WERI-Rb-1 (cell line): ENCODE results near the gene RALB.

Experiments
- DNase-seq: peaks from one replicate; pipeline ENCODE4 v3.0.0-alpha.2; 2020
- H3K27ac ChIP-seq: fragments of 250-450 bp; sonication (Bioruptor Pico); 2 replicates; pipeline ENCODE4 v1.5.1; 2020; ENCODE audit warnings: mild to moderate bottlenecking, moderate library complexity
- H3K27me3 ChIP-seq: fragments of 250-450 bp; sonication (Bioruptor Pico); 2 replicates; pipeline ENCODE4 v1.5.1; 2021; ENCODE audit warnings: mild to moderate bottlenecking, low read depth, moderate library complexity; ENCODE audit not compliant: insufficient read depth, severe bottlenecking
- H3K36me3 ChIP-seq: fragments of 250-450 bp; sonication (Bioruptor Pico); 2 replicates; pipeline ENCODE4 v1.5.1; 2020; ENCODE audit warnings: mild to moderate bottlenecking, moderate library complexity
- H3K4me3 ChIP-seq: 2 replicates; pipeline ENCODE4 v1.5.1; 2011; ENCODE audit warnings: low read depth, mild to moderate bottlenecking, control low read depth, low read length
- H3K9me3 ChIP-seq: fragments of 250-450 bp; sonication (Bioruptor Pico); 2 replicates; pipeline ENCODE4 v1.5.1; 2021; ENCODE audit warnings: mild to moderate bottlenecking, moderate library complexity; ENCODE audit not compliant: severe bottlenecking
- TF ChIP-seq, protein P1 (sequence below): IDR thresholded peaks from 2 replicates; pipeline ENCODE4 v1.5.1; 2011; ENCODE audit warnings: low read depth, mild to moderate bottlenecking, control low read depth, inconsistent platforms, low read length

RALB gene

DNA sequence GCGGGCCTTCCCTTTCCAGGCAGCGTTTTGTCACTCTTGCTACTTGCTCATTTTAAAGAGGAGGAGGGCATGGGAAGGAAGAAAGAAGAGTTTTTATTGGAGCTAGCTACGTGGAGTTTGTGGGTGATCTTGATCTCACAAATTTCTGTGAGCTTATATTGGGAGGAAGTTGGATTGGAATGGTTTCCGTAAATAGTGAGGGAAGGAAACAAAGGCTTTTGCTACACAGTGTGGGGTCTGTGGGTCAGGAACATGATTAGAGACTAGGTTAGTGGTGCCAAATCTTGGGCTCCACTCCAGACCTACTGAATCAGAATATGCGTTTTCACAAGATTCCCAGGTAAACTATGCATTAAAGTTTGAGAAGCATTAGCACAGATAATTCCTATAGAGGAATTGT lies 8.1 kb downstream of the RALB start:
- H3K27ac ChIP-seq, result no peak overlapping the region
- H3K27me3 ChIP-seq, result no peaks in the 10 kb centered on the region
- no peaks in the 10 kb centered on the region for H3K36me3 ChIP-seq
- no peak overlapping the region for H3K4me3 ChIP-seq
- H3K9me3 ChIP-seq, result no peaks in the 10 kb centered on the region
- DNase-seq, result no peak
- TF ChIP-seq, protein P1, sequence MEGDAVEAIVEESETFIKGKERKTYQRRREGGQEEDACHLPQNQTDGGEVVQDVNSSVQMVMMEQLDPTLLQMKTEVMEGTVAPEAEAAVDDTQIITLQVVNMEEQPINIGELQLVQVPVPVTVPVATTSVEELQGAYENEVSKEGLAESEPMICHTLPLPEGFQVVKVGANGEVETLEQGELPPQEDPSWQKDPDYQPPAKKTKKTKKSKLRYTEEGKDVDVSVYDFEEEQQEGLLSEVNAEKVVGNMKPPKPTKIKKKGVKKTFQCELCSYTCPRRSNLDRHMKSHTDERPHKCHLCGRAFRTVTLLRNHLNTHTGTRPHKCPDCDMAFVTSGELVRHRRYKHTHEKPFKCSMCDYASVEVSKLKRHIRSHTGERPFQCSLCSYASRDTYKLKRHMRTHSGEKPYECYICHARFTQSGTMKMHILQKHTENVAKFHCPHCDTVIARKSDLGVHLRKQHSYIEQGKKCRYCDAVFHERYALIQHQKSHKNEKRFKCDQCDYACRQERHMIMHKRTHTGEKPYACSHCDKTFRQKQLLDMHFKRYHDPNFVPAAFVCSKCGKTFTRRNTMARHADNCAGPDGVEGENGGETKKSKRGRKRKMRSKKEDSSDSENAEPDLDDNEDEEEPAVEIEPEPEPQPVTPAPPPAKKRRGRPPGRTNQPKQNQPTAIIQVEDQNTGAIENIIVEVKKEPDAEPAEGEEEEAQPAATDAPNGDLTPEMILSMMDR, result no peak

DNA sequence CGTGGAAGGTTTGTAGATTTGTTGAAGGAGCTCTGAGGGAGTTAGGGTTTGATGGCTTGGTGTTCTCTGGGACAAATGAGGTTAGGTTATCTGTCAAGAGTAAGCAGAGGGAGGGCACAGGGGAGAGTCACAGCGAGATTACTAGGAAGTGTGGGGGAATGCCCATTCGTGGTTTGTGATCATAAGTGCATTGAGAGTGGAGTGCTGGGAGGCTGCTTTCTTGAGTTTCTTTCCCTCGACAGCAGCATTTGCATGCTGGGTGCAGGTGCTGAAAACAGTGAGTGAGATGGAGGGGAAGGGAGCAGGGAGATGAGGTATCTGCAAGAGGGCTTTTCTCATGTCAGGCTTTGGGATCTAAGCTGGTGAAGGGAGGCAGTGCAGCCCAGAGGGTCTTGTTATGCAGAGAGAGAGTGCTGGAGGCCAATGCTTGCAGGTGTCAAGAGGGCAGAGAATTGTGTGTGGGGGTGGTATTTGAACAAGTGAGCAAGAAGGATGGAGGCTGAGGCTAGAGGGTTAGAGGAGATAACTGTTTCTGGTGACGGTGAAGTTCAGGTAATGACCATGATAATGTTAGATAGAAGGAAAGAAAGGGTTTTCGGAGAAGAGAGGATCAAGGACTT lies 8.8 kb downstream of the RALB start:
- H3K27me3 ChIP-seq, result no peaks in the 10 kb centered on the region
- no peaks in the 10 kb centered on the region for H3K9me3 ChIP-seq
- TF ChIP-seq, protein P1, result no peak
- no peaks in the 10 kb centered on the region for H3K36me3 ChIP-seq
- H3K4me3 ChIP-seq, result no peak overlapping the region
- H3K27ac ChIP-seq, result no peak overlapping the region
- no peak for DNase-seq

DNA sequence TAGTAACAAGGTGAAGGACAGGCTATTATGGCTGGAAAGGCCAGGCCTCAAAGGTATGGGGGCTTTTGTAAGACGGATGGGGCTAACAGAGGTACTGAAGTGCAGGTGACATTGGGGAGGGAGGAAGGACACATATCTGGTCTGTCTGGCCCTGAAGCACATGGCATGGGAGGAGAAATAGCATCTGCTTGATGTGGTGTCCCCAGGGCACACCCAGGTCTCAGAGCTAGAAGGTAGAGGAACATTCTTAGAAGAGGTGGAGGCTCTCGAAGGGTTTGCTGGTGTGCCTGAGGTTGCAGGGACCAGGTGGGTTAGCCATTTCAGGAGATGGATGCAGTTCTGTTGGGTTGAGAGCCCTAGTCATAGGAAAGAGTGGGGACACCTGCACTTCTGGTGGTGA lies 9.5 kb downstream of the RALB start:
- TF ChIP-seq, protein P1, result no peak

DNA sequence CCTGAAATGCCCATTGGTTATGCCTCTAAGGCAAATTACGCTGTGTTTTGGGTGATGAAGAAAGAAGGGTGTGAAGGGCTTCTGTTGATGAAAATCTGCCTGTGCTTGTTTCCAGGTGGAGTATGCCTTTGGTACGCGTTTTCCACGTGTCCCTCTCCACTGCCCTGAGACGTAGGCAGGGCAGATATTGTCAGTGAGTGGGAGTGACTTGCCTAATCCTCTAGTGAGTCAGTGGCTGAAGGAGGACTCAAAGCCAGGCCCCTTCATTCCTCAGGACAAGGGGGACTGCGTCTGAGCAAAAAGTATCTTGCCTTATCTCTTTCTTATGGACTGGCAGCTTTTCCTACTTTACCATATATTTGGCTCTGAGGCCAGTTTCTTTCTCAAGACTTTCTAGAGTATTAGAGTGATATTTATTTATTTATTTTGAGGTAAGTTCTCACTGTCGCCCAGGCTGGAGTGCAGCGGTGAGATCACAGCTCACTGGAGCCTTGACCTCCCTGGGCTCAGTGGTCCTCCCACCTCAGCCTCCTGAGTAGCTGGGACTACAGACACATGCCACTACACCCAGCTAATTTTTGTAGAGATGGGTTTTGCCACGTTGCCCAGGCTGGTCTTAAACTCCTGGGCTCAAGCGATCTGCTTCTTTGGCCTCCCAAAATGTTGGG lies 10.2 kb downstream of the RALB start:
- DNase-seq, result no peak

More for the DNA sequence above, 9.5 kb downstream of the RALB start:
- Histone ChIP-seq H3K9me3 (no peaks in the 10 kb centered on the region), H3K4me3 (no peak overlapping the region), H3K27me3 (no peaks in the 10 kb centered on the region), H3K27ac (no peak overlapping the region), H3K36me3 (no peaks in the 10 kb centered on the region)
- DNase-seq, result no peak

DNA sequence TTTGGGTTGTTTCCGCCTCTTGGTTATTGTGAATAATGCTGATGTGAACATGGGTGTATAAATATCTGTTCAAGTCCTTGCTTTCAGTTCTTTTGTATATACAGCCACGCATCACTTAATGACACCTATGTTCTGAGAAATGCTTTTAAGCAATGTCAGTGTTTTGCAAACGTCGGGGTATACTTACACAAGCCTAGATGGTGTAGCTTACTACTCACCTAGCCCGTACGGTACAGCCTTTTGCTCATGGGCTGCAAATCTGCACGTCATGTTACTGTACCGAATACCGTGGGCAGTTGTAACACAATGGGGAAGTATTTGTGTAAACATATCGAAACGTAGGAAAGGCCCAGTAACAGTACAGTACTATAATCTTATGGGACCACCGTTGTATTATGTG lies 12.4 kb downstream of the RALB start:
- Histone ChIP-seq H3K27ac (no peak overlapping the region), H3K36me3 (no peaks in the 10 kb centered on the region), H3K9me3 (no peaks in the 10 kb centered on the region), H3K27me3 (no peaks in the 10 kb centered on the region), H3K4me3 (no peak overlapping the region)
- TF ChIP-seq, protein P1, result no peak
- DNase-seq, result no peak

More for the DNA sequence above, 10.2 kb downstream of the RALB start:
- Histone ChIP-seq H3K27ac (no peak overlapping the region), H3K9me3 (no peaks in the 10 kb centered on the region), H3K27me3 (no peaks in the 10 kb centered on the region), H3K4me3 (no peak overlapping the region), H3K36me3 (no peaks in the 10 kb centered on the region)
- TF ChIP-seq, protein P1, result no peak

DNA sequence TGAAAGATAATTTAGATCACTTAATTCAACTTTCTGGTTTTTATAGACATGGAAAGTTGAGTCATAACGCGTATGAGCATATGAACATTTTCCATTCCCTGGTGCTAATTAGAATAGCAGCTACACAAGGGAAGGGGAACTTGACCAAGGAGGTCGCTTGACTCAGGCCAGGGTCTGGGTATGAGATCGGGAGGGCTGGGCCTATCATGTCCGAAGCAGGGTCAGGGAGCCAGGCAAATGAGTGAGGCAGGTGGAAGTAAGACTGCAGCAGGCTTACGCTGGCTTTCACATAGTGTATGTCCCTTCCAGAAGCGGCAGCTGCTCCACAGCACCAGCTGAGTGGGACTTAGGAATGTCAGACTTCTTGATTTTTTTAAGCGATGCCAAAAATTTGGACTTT lies 14.7 kb downstream of the RALB start:
- no peaks in the 10 kb centered on the region for H3K9me3 ChIP-seq
- no peak overlapping the region for H3K4me3 ChIP-seq
- H3K27ac ChIP-seq, result no peak overlapping the region
- TF ChIP-seq, protein P1, result no peak
- H3K27me3 ChIP-seq, result no peaks in the 10 kb centered on the region
- H3K36me3 ChIP-seq, result no peaks in the 10 kb centered on the region
- DNase-seq, result no peak
